GM12874 (cell line): ENCODE data around the gene FHIP1B.

ENCODE experiments used
- CTCF ChIP-seq: IDR thresholded peaks from 2 replicates; pipeline ENCODE4 v1.5.1; 2011; ENCODE audit warnings: low read depth, mild to moderate bottlenecking, control low read depth, low read length, moderate library complexity; ENCODE audit not compliant: insufficient read depth

FHIP1B gene

GRCh38 chr11:6225024-6225423 lies 9.4 kb downstream of the FHIP1B start:
- no peak for TF ChIP-seq CTCF

- no peak for TF ChIP-seq CTCF
Observed at GRCh38 chr11:6224421-6224820, 10.0 kb downstream of the FHIP1B start.

- TF ChIP-seq CTCF: no peak
Observed at GRCh38 chr11:6223854-6224253, 10.6 kb downstream of the FHIP1B start.

- TF ChIP-seq CTCF: no peak
Observed at GRCh38 chr11:6219359-6219758, 15.1 kb downstream of the FHIP1B start.

GRCh38 chr11:6217722-6218121 lies 16.7 kb downstream of the FHIP1B start:
- TF ChIP-seq CTCF: no peak

GRCh38 chr11:6216501-6216900 lies 17.9 kb downstream of the FHIP1B start:
- no peak for TF ChIP-seq CTCF

GRCh38 chr11:6214530-6214929 lies 19.9 kb downstream of the FHIP1B start:
- no peak for TF ChIP-seq CTCF
